COLO668 (cell line): ENCODE measurements around the gene SGK1.
"Not testable (repeated sequence)": the region's sequence is repeated elsewhere in the genome, so short reads cannot be mapped to it uniquely, and the experiment has no call there.

Experiments used
- DNase-seq: peaks from one replicate; lab custom pipeline; 2025; ENCODE audit not compliant: unreplicated experiment; lab: John Stamatoyannopoulos, UW

SGK1 gene

DNA sequence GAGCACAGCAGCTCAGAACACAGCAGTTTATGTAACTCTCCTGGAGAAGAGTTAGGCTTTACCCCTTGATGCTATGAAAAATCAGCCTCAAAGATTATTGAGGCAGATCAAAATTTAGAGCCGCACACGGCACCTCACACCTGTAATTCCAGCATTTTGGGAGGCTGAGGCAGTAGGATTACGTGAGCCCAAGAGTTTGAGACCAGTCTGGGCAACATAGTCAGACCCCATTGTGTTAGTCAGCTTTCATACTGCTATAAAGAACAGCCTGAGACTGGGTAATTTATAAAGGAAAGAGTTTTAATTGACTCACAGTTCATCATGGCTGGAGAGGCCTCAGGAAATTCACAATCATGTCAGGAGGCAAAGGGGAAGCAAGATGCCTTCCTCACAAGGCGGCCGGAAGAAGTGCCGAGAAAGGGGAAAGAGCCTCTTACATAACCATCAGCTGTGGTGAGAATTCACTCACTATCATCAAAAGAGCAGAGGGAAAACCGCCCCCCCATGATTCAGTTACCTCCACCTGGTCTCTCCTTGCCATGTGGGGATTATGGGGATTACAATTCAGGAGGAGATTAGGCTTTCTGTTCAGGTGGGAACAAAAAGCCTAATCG, 87.7 kb downstream of the SGK1 start:
- DNase-seq: no peak

DNA sequence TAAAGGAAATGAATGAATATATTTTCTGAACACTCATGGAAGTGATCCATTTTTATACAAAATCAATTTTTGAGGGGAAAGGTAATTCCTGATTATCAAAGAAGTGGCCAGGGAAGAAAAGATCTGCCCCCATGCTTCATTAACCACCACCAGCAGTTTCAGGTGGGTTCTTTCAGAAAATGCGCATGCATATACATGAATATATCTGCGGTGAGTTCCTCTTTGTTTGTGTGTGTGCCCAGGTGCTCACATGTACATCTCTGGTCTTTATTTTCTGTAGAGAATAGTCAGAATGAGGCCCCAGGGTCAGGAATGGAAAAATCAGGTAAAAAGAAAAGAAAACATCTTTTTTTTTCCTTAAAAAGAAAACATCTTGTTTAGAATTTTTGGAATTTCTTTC, 88.4 kb downstream of the SGK1 start:
- DNase-seq: no peak

- DNase-seq: no peak
Measured at GRCh38 chr6:134223796-134224420, 94.0 kb downstream of the SGK1 start.

DNA sequence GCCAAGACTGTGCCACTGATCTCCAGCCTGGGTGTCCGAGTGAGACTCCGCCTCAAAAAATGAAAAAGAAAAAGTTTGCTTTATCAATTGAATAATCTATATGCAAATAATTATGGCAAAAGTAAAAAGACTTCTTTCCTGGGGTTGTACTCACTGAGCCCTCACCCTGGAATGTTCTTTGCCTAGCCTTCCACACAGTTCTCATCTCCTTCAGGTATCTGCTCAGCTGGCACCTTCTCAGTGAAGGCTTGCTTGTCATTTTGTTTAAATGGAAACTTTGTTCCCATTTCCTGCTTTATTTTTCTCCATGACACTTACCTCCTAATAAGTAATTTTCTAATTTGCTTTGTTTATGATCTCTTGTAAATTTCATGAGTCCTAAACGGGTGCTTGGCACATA, 96.7 kb downstream of the SGK1 start:
- no peak for DNase-seq

DNA sequence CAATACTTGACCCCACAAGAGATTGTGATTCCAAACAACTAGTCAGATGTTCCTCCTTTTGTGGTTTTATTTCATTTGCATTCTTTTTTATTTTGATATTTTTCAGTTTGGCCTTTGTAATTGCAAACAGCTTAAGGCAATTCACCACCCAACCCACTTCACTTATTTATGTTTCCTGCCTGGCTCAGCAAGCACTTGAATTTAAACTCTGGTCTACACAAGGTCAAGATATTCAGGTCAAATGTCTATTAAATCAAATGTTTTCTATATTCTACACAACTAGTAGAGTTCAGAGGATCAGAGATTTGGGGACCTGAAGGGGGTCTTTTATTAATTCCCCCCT, 100.1 kb downstream of the SGK1 start:
- no peak for DNase-seq

DNA sequence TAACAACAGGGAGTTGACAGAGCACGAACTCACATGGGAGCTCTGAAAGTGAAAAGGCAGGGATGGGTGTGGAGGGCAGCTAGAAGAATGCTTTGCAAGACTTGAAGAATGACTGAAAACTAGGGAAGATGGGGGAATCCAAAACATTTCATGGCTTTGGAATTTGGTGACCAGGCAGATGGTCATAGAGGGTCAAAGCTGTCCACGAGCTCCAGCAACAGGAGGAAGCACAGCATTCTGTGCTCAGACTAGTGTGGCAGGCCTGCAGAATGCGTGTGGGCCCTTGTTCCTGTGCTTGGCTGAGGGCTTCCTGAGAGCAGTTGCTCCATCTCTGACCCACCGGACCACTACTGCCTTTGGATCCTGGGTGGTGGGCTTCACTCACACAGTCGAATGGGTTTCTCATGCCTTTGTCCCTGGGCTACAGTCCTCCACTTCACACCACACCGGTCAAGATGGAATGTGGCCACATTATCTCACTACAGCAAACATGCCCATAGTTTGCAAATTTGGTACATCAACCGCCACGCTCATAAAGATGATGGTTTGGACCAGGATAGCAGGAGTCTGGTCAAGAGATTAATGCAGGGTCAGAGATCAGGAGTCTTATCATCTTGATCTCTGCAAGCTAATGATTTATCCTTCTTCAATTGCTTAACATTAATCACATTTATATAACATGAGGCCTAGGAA, 100.7 kb downstream of the SGK1 start:
- DNase-seq: no peak

DNA sequence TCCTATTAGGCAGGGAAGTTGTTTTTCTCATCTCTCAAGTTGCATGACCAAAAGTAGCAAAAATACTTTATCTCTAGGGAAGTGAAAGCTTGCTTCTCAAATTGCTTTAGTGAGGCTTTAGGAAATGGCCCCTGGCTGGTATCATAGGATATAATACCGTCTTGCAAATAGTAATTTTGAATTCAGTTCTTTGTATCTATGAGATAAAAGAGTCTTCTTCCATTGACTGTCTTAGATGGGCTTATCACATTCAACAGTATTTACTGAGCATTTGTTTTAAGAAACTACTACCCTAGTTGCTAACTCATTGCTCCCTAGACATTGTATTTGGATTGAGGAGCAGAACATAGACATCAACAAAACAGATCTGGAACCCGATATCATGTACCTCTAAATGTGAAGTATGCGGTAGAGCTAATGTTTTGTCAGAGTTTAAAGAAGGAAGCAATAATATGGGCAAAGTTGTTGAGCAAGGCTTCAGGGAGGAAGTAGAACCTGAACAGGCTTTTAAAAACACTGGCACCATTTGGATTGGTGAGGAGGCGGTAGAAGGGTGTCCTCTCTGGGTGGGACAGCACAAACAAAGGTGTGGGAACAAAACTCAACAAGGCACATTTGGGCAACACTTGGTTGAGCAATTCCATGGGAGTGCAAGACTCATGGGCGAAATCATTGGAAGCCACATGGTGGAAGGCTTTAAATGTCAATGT, 101.5 kb downstream of the SGK1 start:
- DNase-seq: no peak

- not testable (repeated sequence) for DNase-seq
Measured at GRCh38 chr6:134213410-134213809, 104.5 kb downstream of the SGK1 start.

DNA sequence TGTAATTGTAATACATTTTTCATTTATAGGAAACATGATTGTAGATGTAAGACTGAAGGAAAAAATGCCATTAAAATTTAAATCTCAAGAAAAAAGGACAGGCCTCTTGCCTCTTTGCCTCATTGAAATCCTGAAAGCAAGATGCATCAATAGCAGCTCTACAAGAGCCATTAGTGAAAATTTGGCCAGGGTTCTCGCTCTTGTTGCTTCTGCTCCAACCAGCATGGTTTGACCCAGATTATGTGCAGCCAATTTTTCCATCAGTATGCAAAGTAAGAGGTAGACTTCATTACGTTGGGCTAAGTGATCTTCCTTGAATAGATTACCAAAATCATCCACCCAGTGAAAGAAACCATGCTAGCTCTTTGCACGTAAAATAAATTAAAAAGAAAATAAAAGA, 106.6 kb downstream of the SGK1 start:
- DNase-seq: no peak

DNA sequence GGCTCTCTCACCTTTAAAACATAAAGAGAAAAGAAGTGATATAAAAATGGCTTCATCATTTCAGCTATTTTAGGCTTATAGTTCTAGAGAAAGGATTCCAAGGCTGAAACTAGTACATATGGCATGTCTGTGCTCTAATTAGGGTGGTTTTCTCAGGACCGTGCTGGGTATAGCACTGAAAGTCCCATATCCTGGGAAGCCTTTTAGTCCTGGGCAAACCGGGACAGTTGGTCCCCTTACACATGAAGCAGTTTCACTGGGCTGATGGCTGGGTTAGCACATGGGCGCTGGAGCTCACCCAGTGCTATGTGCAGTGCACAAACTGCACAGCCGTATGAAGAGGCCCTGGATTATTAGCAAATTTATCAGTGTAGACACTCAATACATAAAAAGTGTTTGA, 110.5 kb downstream of the SGK1 start:
- DNase-seq: no peak

- no peak for DNase-seq
Measured at GRCh38 chr6:134205366-134205765, 112.5 kb downstream of the SGK1 start.

- DNase-seq: not testable (repeated sequence)
Measured at GRCh38 chr6:134204759-134205158, 113.2 kb downstream of the SGK1 start.

DNA sequence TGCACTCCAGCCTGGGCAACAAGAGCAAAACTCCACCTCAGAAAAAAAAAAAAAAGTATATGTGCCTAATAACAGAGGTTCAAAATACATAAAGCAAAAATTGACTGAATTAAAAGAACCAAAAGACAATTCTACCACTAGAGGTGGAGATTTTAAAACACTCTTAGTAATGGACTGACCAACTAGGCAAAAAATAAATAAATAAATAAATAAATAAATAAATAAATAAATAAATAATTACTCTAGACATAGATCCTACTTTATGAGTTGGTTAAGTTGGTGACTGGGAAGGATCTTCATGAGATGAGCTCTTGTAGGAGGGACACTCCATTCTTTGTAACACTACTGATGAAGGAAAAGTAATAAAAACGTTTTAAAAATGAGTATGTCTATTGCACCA, 113.9 kb downstream of the SGK1 start:
- no peak for DNase-seq

DNA sequence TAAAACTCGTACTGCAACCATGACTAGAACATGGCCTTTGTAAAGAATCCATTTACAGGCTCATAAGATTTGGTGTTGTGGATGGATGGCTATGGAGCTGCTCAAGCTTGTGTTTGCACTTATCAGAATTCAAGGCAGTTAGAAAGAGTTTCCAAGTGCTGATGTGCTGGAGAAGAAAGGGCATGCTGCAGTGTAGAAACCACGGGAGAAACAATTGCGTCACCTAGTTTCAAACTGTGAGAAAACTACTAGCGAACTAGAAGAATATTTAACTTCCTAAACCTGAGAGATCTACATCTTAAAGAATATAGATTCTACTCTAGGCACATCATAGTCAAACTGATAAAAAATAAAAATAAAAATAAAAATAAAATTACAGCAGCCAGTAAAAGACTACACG, 116.2 kb downstream of the SGK1 start:
- DNase-seq: no peak

- DNase-seq: no peak
Measured at GRCh38 chr6:134199848-134200606, 117.9 kb downstream of the SGK1 start.

DNA sequence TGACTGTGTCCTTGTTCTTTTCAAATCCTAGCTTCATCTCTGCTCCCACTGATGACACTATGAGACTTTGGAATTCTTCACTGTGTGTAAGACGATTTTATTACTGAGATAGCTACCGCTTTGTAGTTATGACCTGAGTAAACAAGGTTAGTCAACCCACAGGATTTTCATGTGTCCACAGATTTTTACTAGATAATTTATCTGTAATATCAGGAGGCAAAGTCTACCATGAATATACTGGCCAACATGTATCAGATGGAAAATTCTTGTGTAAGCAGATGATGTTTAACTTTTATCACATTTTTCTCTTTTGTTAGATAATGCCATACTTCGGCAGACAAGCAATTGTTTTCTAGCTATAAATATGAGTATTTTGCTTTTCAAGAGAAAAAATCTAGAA, 119.8 kb downstream of the SGK1 start:
- DNase-seq: no peak

- not testable (repeated sequence) for DNase-seq
Measured at GRCh38 chr6:134197685-134198084, 120.2 kb downstream of the SGK1 start.

DNA sequence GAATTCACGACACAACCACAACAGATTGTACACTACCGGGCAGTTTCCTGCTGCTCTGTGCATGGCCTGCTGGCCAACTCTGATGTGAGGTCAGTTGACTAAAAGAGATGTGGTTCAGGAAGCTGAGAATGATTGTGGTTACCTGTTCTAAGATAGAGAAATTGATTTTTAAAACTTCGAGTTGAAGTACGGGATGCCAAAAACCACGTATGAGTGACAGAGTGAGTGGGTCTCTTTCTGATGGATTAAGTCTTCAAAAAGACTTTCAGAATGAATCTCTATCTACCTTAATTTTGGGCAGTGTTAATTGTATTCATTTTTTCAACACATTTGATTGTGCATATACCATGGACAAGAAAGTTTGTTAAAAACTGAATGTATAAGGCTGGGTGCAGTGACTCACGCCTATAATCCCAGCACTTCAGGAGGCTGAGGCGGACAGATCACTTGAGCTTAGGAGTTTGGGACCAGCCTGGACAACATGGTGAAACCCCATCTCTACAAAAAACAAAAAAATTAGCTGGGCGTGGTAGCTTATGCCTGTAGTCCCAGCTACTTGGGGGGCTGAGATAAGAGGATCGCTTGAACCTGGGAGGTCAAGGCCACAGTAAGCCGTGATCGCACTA, 121.2 kb downstream of the SGK1 start:
- no peak for DNase-seq

DNA sequence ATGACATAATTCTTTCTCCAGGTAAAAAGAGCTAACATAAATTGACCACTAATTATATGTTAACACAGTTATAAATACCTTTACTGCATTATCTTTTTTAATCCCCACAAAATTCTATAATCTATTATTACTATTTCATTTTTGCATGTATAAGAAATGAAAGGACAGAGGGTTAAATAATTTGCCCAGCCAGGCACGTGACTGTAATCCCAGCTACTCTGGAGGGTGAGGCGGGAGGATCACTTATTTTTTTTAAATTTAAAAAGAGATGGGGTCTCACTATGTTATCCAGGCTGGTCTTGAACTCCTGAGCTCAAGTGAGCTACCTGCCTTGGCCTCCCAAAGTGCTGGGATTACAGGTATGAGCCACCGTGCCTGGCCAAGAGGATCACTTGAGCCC, 121.9 kb downstream of the SGK1 start:
- DNase-seq: no peak

GRCh38 chr6:134195164-134195906, 122.6 kb downstream of the SGK1 start:
- no peak for DNase-seq
